HepG2 (cell line): ENCODE data around the gene SIRT7. TPM values are rescaled to one million over a fixed set of nuclear protein-coding genes. Genes with fewer than 3 reads are reported as not detected.
A peak's percentile ranks its signal among the peaks of the same experiment; 100 is the strongest.

ENCODE experiments used
- ATAC-seq: fragments of 200-7000 bp; cut with Tn5 transposase; 3 replicates; pipeline ENCODE4 v1.9.1; 2020; ENCODE audit warnings: mild to moderate bottlenecking, moderate library complexity
- BruUV-seq: library from RNA; stranded (reverse); fragments of 400-500 nt; replicated peaks from 2 replicates; lab custom pipeline; 2021; lab: Mats Ljungman, UMichigan
- CTCF ChIA-PET: fragments of 300-600 bp; formaldehyde crosslinking; extraction: SDS; loops from one replicate; lab custom pipeline; 2021; ENCODE audit warnings: low total read pairs, inconsistent platforms, low intra/inter-chr PET ratio; lab: Yijun Ruan, JAX
- POLR2A ChIA-PET: fragments of 350-600 bp; sonication (Branson Sonifier 250); formaldehyde crosslinking; loops from one replicate; lab custom pipeline; 2020; ENCODE audit warnings: antibody characterized with exemption, inconsistent platforms; lab: Yijun Ruan, JAX
- DNase-seq: peaks from one replicate; pipeline ENCODE4 v3.0.0-alpha.2; 2015; ENCODE audit warnings: low spot score
- FAIRE-seq: peaks from 3 replicates; lab custom pipeline; 2011; peaks lifted over from hg19 to GRCh38; lab: Jason Lieb, UNC
- H2AFZ ChIP-seq: one replicate; pipeline ENCODE4 v1.6.1; 2011; ENCODE audit warnings: low read length, inconsistent platforms
- H3K27ac ChIP-seq: fragments of 300-600 bp; 3 replicates; pipeline ENCODE4 v1.8.0; 2011; ENCODE audit warnings: mixed run types, mild to moderate bottlenecking, mixed read lengths, low read length, inconsistent platforms; ENCODE audit not compliant: insufficient read depth; ENCODE audit errors: extremely low read length
- H3K27me3 ChIP-seq, 2 experiments: fragments of 200-600 bp in 1 of 2; 2 replicates in 1 of 2; 3 replicates in 1 of 2; pipeline versions ENCODE4 v1.6.0 to v1.8.0; 2011; ENCODE audit warnings: low read length in 2 of 2, mild to moderate bottlenecking in 2 of 2, moderate library complexity in 2 of 2, inconsistent platforms in 1 of 2; ENCODE audit not compliant: insufficient read depth in 2 of 2, control insufficient read depth in 1 of 2
- H3K36me3 ChIP-seq, 2 experiments: fragments of 200-600 bp in 1 of 2; replicated peaks in 1 of 2; 2 replicates in 1 of 2; 3 replicates in 1 of 2; pipeline versions ENCODE4 v1.5.1 to v1.8.0; 2011; ENCODE audit warnings: low read length in 2 of 2, inconsistent platforms in 1 of 2; ENCODE audit not compliant: insufficient read depth in 2 of 2, control insufficient read depth in 1 of 2
- H3K4me1 ChIP-seq: 2 replicates; pipeline ENCODE4 v1.5.1; 2012; ENCODE audit warnings: low read length, inconsistent platforms; ENCODE audit not compliant: insufficient read depth
- H3K4me2 ChIP-seq: 2 replicates; pipeline ENCODE4 v1.6.0; 2011; ENCODE audit warnings: low read depth, low read length, inconsistent platforms
- H3K4me3 ChIP-seq, 3 experiments: fragments of 200-600 bp in 1 of 3; sonication (generic), shearing (Covaris generic) in 1 of 3; replicated peaks in 1 of 3; 2 replicates each; pipeline ENCODE4 v1.5.1; 2011 to 2016; ENCODE audit warnings: low read length in 3 of 3, inconsistent platforms in 2 of 3, low read depth in 2 of 3, mild to moderate bottlenecking in 2 of 3, control low read depth in 1 of 3, mixed read lengths in 1 of 3; ENCODE audit not compliant: insufficient read depth in 1 of 3
- H3K79me2 ChIP-seq: one replicate; pipeline ENCODE4 v1.6.1; 2011; ENCODE audit warnings: low read length, inconsistent platforms; ENCODE audit not compliant: insufficient read depth
- H3K9ac ChIP-seq: 2 replicates; pipeline ENCODE4 v1.6.0; 2011; ENCODE audit warnings: mild to moderate bottlenecking, low read depth, low read length, inconsistent platforms; ENCODE audit not compliant: insufficient read depth
- H3K9me3 ChIP-seq: 2 replicates; pipeline ENCODE4 v1.5.1; 2012; ENCODE audit warnings: mild to moderate bottlenecking, low read length
- H4K20me1 ChIP-seq: 2 replicates; pipeline ENCODE4 v1.6.0; 2011; ENCODE audit warnings: inconsistent platforms, mild to moderate bottlenecking, low read length, moderate library complexity; ENCODE audit not compliant: insufficient read depth
- BCL6 ChIP-seq: IDR thresholded peaks from 2 replicates; pipeline ENCODE4 v1.6.1; 2016; ENCODE audit warnings: missing genetic modification reagents, missing compliant biosample characterization
- BORCS8-MEF2B ChIP-seq: sonication (generic); formaldehyde crosslinking; IDR thresholded peaks from 2 replicates; pipeline ENCODE4 v1.8.0; 2022; ENCODE audit warnings: mild to moderate bottlenecking, missing genetic modification reagents
- CBX2 ChIP-seq, 2 experiments: fragments of 200-600 bp in 1 of 2; sonication (generic); formaldehyde crosslinking in 1 of 2; IDR thresholded peaks; 2 replicates each; pipeline versions ENCODE4 v1.7.0 to v1.8.1; 2018 to 2022; ENCODE audit warnings: low read depth in 2 of 2, low read length in 1 of 2, mild to moderate bottlenecking in 1 of 2, missing genetic modification reagents in 1 of 2
- ELF4 ChIP-seq: sonication (generic); formaldehyde crosslinking; IDR thresholded peaks from 2 replicates; pipeline ENCODE4 v1.5.0; 2020; ENCODE audit warnings: missing genetic modification reagents, mild to moderate bottlenecking, moderate library complexity, borderline replicate concordance
- FIP1L1 ChIP-seq: fragments of 200-400 bp; formaldehyde crosslinking; IDR thresholded peaks from 2 replicates; pipeline ENCODE4 v1.6.1; 2018; ENCODE audit warnings: low read depth, mild to moderate bottlenecking, low read length, moderate library complexity, borderline replicate concordance; ENCODE audit not compliant: insufficient read depth
- FOXO1 ChIP-seq: sonication (generic); formaldehyde crosslinking; IDR thresholded peaks from 2 replicates; pipeline ENCODE4 v1.4.0; 2020; ENCODE audit warnings: missing genetic modification reagents
- GABPA ChIP-seq, 2 experiments: IDR thresholded peaks; 2 replicates each; pipeline ENCODE4 v1.6.1; 2011 to 2016; ENCODE audit warnings: low read depth in 2 of 2, low read length in 1 of 2, missing biosample characterization in 1 of 2, missing genetic modification characterization in 1 of 2
- HMGXB4 ChIP-seq, 2 experiments: sonication (generic) in 1 of 2; formaldehyde crosslinking in 1 of 2; IDR thresholded peaks; 2 replicates each; pipeline versions ENCODE4 v1.4.0 to v1.6.1; 2018 to 2020; ENCODE audit warnings: missing genetic modification reagents in 2 of 2, borderline replicate concordance in 1 of 2, low read depth in 1 of 2, mild to moderate bottlenecking in 1 of 2, missing biosample characterization in 1 of 2
- NFAT5 ChIP-seq: sonication (generic); formaldehyde crosslinking; IDR thresholded peaks from 2 replicates; pipeline ENCODE4 v1.4.0; 2020; ENCODE audit warnings: missing genetic modification reagents
- NFE2 ChIP-seq: sonication (generic); formaldehyde crosslinking; IDR thresholded peaks from 2 replicates; pipeline ENCODE4 v1.4.0; 2020; ENCODE audit warnings: missing genetic modification reagents
- PHF21A ChIP-seq: sonication (generic); formaldehyde crosslinking; IDR thresholded peaks from 2 replicates; pipeline ENCODE4 v1.5.0; 2020; ENCODE audit warnings: mild to moderate bottlenecking, missing genetic modification reagents
- SRSF1 ChIP-seq: fragments of 200-400 bp; formaldehyde crosslinking; optimal IDR thresholded peaks from 2 replicates; pipeline ENCODE3; 2017; ENCODE audit warnings: mild to moderate bottlenecking, low read depth, low read length, moderate library complexity
- SYNCRIP ChIP-seq: fragments of 200-400 bp; formaldehyde crosslinking; IDR thresholded peaks from 2 replicates; pipeline ENCODE4 v1.6.1; 2018; ENCODE audit warnings: mild to moderate bottlenecking, low read depth, low read length; ENCODE audit not compliant: insufficient read depth
- TCF7L2 ChIP-seq: IDR thresholded peaks from 2 replicates; pipeline ENCODE4 v1.6.1; 2011; ENCODE audit warnings: mild to moderate bottlenecking, low read depth, low read length, moderate library complexity
- ZKSCAN8 ChIP-seq: IDR thresholded peaks from 2 replicates; pipeline ENCODE4 v1.6.1; 2016; ENCODE audit warnings: borderline replicate concordance, missing genetic modification reagents, missing compliant biosample characterization
- ZNF343 ChIP-seq: sonication (generic); formaldehyde crosslinking; IDR thresholded peaks from 2 replicates; pipeline ENCODE4 v1.4.0; 2020; ENCODE audit warnings: mild to moderate bottlenecking, missing genetic modification reagents
- ZNF788 ChIP-seq: sonication (generic); formaldehyde crosslinking; IDR thresholded peaks from 2 replicates; pipeline ENCODE4 v1.5.0; 2020; ENCODE audit warnings: mild to moderate bottlenecking, missing genetic modification reagents, borderline replicate concordance
- WGBS: methylation state at CpG from one replicate; pipeline ENCODE4 v1.1.6; 2017; ENCODE audit warnings: low lambda C conversion rate; 5-methylcytosine and 5-hydroxymethylcytosine counted together
- in situ Hi-C: cut with HindIII; loops from 2 replicates; pipeline ENCODE4 v1.10.0; 2017; ENCODE audit warnings: low pct_unique_long_range_greater_than_20kb; ENCODE audit not compliant: extremely low pct_ligation_motif_present
- intact Hi-C: fragments of 100-400 bp; cut with micrococcal nuclease; formaldehyde crosslinking; loops from one replicate; pipeline ENCODE4 v1.10.0; 2022; ENCODE audit not compliant: unreplicated experiment
- polyA plus RNA-seq, 8 experiments: library from polyadenylated mRNA; depleted of rRNA in 3 of 8; stranded (reverse) in 7 of 8; unstranded in 1 of 8; fragments of >200 nt; fragmentation: Illumina TruSeq in 4 of 8; extraction: Trizol in 4 of 8; gene quantifications; 2 replicates each; pipeline versions ENCODE4 v1.2.1 to v1.2.3, GENCODE V29; 2011 to 2016; ENCODE audit warnings: low read depth in 4 of 8, missing spikeins in 1 of 8, mixed read lengths in 1 of 8; ENCODE audit not compliant: insufficient read depth in 1 of 8
- total RNA-seq, 5 experiments: library from RNA; depleted of rRNA; stranded (reverse); fragments of >200 nt; fragmentation: Illumina TruSeq; extraction: Trizol; gene quantifications; 2 replicates each; pipeline ENCODE4 v1.2.3, GENCODE V29; 2016; ENCODE audit warnings: low read depth in 1 of 5

Gene SIRT7
- total and polyA plus RNA-seq, 2 of the 13 experiments (the other 11 are each of a cell fraction or from before 2014, with no cell fraction given) = 8.3 to 24.8 TPM

- in situ Hi-C loops = no loop called here
- ChIA-PET CTCF (no interaction called here), POLR2A (interaction anchor here (1.1 to 2.0 kb wide), 7 partner anchors 8 to 105 kb away, joined by 3 to 7 read pairs (median 4); partner anchors contain the start of genes CENPX, DCXR and LRRC45)
- ATAC-seq (no peak), DNase-seq (no peak), FAIRE-seq (no peak)
- Histone ChIP-seq H3K4me1 (peaks cover 52% of the 10 kb centered on the region), H4K20me1 (peaks cover 5% of the 10 kb centered on the region; the same call in 1 of the 2 replicates), H3K4me3 (no peak overlapping the region), H3K27me3 (no peaks in the 10 kb centered on the region; a peak in 1 of 5 replicates), H2AFZ (no peak overlapping the region), H3K4me2 (no peak overlapping the region), H3K9me3 (no peaks in the 10 kb centered on the region), H3K36me3 (peaks cover 11 to 28% of the 10 kb centered on the region in 2 experiments), H3K9ac (no peak overlapping the region; the same call in 1 of the 2 replicates), H3K79me2 (peaks cover 22% of the 10 kb centered on the region), H3K27ac (no peak overlapping the region)
- TSS peak; percentile 33 for BruUV-seq
- 95% methylated on average over 7 of the region's 9 CpGs for WGBS
- intact Hi-C loops = no loop called here
- no peak for TF ChIP-seq ZNF343 (CRISPR knock-in tag)
- TF ChIP-seq FIP1L1 = no peak
- TF ChIP-seq NFE2 = no peak
- TF ChIP-seq NFAT5 (CRISPR knock-in tag) = no peak
- no peak for TF ChIP-seq SYNCRIP
- no peak for TF ChIP-seq FOXO1 (CRISPR knock-in tag)
- no peak for TF ChIP-seq BCL6
- no peak for TF ChIP-seq TCF7L2
- TF ChIP-seq GABPA (IDR thresholded peaks at IDR 0.05; ENCODE audit: low read depth, low read length) = no peak
- no peak for TF ChIP-seq GABPA (CRISPR knock-in tag; IDR thresholded peaks at IDR 0.05; ENCODE audit: low read depth)
- no peak for TF ChIP-seq SRSF1
- TF ChIP-seq PHF21A (CRISPR knock-in tag) = no peak
- TF ChIP-seq ZNF788 (CRISPR knock-in tag) = peak; percentile 7; the same call in 1 of the 2 replicates
- no peak for TF ChIP-seq HMGXB4 (CRISPR knock-in tag; IDR thresholded peaks at IDR 0.05; ENCODE audit: borderline replicate concordance in 1 of 2, low read depth in 1 of 2)
- TF ChIP-seq BORCS8-MEF2B (CRISPR knock-in tag) = peak; percentile 12; the same call in 1 of the 2 replicates
- no peak for TF ChIP-seq CBX2 (IDR thresholded peaks at IDR 0.05; ENCODE audit: low read depth, low read length)
- no peak for TF ChIP-seq CBX2 (CRISPR knock-in tag; IDR thresholded peaks at IDR 0.05; ENCODE audit: low read depth)
- TF ChIP-seq ELF4 (CRISPR knock-in tag) = no peak
- no peak for TF ChIP-seq ZKSCAN8 (CRISPR knock-in tag)
These were observed 14.5 kb upstream of the SIRT7 start for GRCh38 chr17:81932333-81932983.
